Adrenal gland (tissue), 12 donors: ENCODE measurements around the gene SEPTIN12. TPM values are rescaled to one million over a fixed set of nuclear protein-coding genes. Genes with fewer than 3 reads are reported as not detected.

Source experiments
- DNase-seq, 7 donors: peaks; one replicate each; pipeline ENCODE4 v3.0.0-alpha.2; 2019 to 2020
- H3K27ac ChIP-seq, 5 donors: fragments of 200-600 bp; sonication (generic) in 4 of 5; 1 replicate in 3 of 5; 2 replicates in 2 of 5; pipeline versions ENCODE4 v1.5.1 to v1.8.0; 2016 to 2020; ENCODE audit warnings: mild to moderate bottlenecking in 1 of 5
- H3K27me3 ChIP-seq: fragments of 200-600 bp; 2 replicates; pipeline ENCODE4 v1.8.0; 2021
- H3K36me3 ChIP-seq, 2 donors: fragments of 200-600 bp; replicated peaks in 1 of 2; 1 replicate in 1 of 2; 2 replicates in 1 of 2; pipeline versions ENCODE4 v1.5.1 to v1.8.0; 2018 to 2022
- H3K4me1 ChIP-seq, 2 donors: fragments of 200-600 bp; replicated peaks in 1 of 2; 1 replicate in 1 of 2; 2 replicates in 1 of 2; pipeline versions ENCODE4 v1.5.1 to v1.8.0; 2018 to 2021
- H3K4me3 ChIP-seq, 4 donors: fragments of 200-600 bp; sonication (generic) in 3 of 4; one replicate each; pipeline ENCODE4 v1.5.1; 2016 to 2018
- H3K9me3 ChIP-seq, 3 donors: fragments of 200-600 bp; sonication (generic) in 1 of 3; replicated peaks in 1 of 3; 1 replicate in 2 of 3; 2 replicates in 1 of 3; pipeline versions ENCODE4 v1.5.1 to v1.8.0; 2016 to 2021
- POLR2A ChIP-seq, 2 donors: fragments of 450-650 bp; IDR thresholded peaks; one replicate each; pipeline ENCODE4 v1.6.1; 2017; ENCODE audit warnings: antibody characterized with exemption in 2 of 2, mild to moderate bottlenecking in 2 of 2, moderate library complexity in 1 of 2
- WGBS, 4 donors: extraction: QIAGEN DNeasy Blood & Tissue Kit in 2 of 4; methylation state at CpG; one replicate each; pipeline versions ENCODE4 v1.1.5 to v1.1.7; 2013 to 2017; 5-methylcytosine and 5-hydroxymethylcytosine counted together
- intact Hi-C, 2 donors: fragments of 100-400 bp; cut with DNase I; formaldehyde crosslinking; loops; one replicate each; pipeline versions ENCODE4 v1.14.1 to v1.15.0; 2022 to 2023
- polyA plus RNA-seq, 3 donors: library from polyadenylated mRNA; stranded (reverse); fragments of 200-250 nt in 2 of 3; fragments of 350-450 nt in 1 of 3; fragmentation: Illumina TruSeq in 1 of 3; extraction: RNeasy Lipid Tissue Mini Kit (QIAGEN cat#74804) in 1 of 3; gene quantifications; one replicate each; pipeline ENCODE4 v1.2.3, GENCODE V29; 2013 to 2014
- total RNA-seq, 9 donors: library from RNA; depleted of rRNA in 4 of 9; stranded (reverse); fragments of >200 nt in 4 of 9; fragments of 120-200 nt in 1 of 9; fragmentation: NEBNext Ultra II Directional in 1 of 9; extraction: Animal tissue kit (Norgen Biotek cat#: 25700) in 1 of 9; gene quantifications; one replicate each; pipeline versions ENCODE4 v1.1.0 to v1.2.4, GENCODE V29; 2013 to 2023
- TF ChIP-seq, protein P1 (sequence below), 6 experiments: fragments of 450-650 bp in 4 of 6; fragments of 200-600 bp in 2 of 6; sonication (generic) in 1 of 6; IDR thresholded peaks; 1 replicate in 5 of 6; 2 replicates in 1 of 6; pipeline versions ENCODE4 v1.5.1 to v1.8.0; 2016 to 2021; ENCODE audit warnings: antibody characterized with exemption in 6 of 6, mild to moderate bottlenecking in 2 of 6, moderate library complexity in 1 of 6
- donor health status: healthy with polysubstance abuse.
- donor health status: Bipolar disorder and iron deficiency.
- donor health status: DM: yes; HTN: yes; CAD: no.
- donor health status: DM: no; HTN: no; CAD: no.
- donor health status: DM: no; HTN: no; CAD: no.
- donor health status: DM: yes; HTN: yes; CAD: no.

Gene SEPTIN12
- total and polyA plus RNA-seq, 12 donors: 1.1 TPM; not detected in 11

DNA sequence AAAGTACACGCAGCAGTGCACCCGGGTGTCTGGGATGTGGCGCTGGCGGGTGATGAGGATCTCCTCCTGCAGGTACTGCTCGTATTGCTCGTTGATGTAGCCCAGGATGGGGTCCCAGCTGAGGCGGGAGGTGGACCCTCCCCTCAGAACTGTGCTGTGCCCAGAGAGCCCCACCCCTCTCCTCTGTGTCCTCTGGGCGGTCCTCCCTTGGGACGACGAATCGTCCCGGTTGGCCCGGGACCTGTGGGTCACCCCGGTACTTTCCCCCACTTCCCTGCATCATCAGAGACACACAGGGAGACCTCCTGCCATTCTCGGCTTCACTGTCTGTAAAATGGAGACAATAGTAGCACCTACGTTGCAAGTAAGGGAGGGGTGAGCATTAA lies 4.2 kb downstream of the SEPTIN12 start:
- TF ChIP-seq, protein P1, sequence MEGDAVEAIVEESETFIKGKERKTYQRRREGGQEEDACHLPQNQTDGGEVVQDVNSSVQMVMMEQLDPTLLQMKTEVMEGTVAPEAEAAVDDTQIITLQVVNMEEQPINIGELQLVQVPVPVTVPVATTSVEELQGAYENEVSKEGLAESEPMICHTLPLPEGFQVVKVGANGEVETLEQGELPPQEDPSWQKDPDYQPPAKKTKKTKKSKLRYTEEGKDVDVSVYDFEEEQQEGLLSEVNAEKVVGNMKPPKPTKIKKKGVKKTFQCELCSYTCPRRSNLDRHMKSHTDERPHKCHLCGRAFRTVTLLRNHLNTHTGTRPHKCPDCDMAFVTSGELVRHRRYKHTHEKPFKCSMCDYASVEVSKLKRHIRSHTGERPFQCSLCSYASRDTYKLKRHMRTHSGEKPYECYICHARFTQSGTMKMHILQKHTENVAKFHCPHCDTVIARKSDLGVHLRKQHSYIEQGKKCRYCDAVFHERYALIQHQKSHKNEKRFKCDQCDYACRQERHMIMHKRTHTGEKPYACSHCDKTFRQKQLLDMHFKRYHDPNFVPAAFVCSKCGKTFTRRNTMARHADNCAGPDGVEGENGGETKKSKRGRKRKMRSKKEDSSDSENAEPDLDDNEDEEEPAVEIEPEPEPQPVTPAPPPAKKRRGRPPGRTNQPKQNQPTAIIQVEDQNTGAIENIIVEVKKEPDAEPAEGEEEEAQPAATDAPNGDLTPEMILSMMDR (IDR thresholded peaks at IDR 0.05): no peak
- TF ChIP-seq POLR2A (IDR thresholded peaks at IDR 0.05): no peak
- Histone ChIP-seq H3K36me3 (no peaks in the 10 kb centered on the region), H3K4me1 (no peaks in the 10 kb centered on the region), H3K9me3 (no peaks in the 10 kb centered on the region), H3K27ac (no peak overlapping the region), H3K27me3 (no peaks in the 10 kb centered on the region), H3K4me3 (no peak overlapping the region)
- WGBS, 4 donors: 56 to 79% (median 75%) methylated on average over 2 to 16 of the region's 16 CpGs
- intact Hi-C loops: no loop called here
- DNase-seq: no peak

DNA sequence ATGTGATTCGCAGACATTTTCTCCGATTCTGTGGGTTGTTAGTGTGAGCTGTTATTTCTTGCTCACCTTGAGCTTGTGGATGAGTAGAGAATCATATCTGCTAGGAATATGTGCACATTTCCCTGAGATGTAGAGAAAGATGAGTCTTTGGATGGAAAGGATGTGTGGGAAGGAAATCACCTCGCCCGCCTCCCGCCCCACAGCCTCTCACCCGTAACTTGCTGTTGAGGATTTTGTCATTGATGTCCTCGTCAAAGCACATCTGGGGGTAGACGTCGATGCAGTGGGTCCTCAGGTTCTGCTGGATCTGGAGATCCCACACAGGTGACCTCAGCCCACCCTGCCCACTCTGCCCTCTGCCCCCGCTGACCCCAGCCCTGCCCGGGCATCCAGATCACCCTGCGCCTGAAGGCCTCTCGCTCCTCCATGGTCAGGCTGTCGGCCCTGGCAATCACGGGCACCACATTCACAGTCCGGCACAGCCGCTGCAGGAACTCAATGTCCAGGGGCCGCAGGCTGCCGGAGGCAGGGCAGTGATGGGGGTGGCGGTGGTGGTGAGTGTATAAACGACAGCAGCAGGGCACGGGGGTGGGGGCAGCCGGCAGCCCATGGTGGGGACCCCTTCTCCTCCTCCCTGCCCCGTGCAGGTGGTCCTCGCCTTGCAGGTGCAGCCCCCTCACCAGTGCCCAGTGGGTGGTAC lies 4.7 kb downstream of the SEPTIN12 start:
- DNase-seq: no peak
- H3K4me1 ChIP-seq: no peaks in the 10 kb centered on the region
- 88 to 90% (median 89%) methylated on average over 8 to 25 of the region's 25 CpGs for WGBS, 4 donors

DNA sequence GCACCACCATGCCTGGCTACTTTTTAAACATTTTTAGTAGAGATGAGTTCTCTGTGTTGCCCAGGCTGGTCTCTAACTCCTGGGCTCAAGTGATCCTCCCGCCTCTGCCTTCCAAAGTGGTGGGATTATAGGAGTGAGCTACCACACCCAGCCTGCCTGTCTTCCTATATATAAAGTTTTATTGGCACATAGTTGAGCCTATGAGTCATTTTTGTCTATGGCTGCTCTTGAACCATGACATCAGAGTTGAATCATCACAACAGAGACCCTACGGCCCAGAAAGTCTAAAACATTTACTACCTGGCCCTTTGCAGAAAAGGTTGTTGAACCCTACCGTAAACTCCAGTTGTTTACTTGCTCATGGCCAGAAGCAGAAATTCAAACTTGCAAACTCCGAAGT lies 7.9 kb downstream of the SEPTIN12 start:
- intact Hi-C loops: no loop called here
- no peak overlapping the region for H3K4me3 ChIP-seq

More for the DNA sequence above, 4.7 kb downstream of the SEPTIN12 start:
- TF ChIP-seq POLR2A (IDR thresholded peaks at IDR 0.05): no peak
- TF ChIP-seq, protein P1 (IDR thresholded peaks at IDR 0.05): no peak
- no peaks in the 10 kb centered on the region for H3K9me3 ChIP-seq
- H3K4me3 ChIP-seq: no peak overlapping the region
- intact Hi-C loops: no loop called here
- no peaks in the 10 kb centered on the region for H3K36me3 ChIP-seq
- no peak overlapping the region for H3K27ac ChIP-seq
- no peaks in the 10 kb centered on the region for H3K27me3 ChIP-seq

DNA sequence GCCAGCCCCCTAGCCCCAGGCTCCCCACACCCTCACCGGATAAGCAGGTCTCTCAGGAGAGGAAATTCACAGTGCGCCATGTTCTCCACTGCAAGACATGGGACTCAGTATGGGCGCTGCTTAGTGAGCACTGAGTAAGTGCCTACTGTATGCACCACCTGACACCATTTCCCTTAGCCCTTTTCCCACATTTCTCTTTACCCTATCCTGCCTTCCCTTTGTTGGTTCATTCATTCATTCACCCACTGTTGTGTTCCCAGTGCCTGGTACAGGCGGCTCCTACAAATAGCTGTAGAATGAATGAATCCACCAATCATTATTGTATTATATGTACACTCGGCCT lies 10.1 kb downstream of the SEPTIN12 start:
- no peaks in the 10 kb centered on the region for H3K4me1 ChIP-seq

More for the DNA sequence above, 7.9 kb downstream of the SEPTIN12 start:
- H3K36me3 ChIP-seq: no peaks in the 10 kb centered on the region
- no peak overlapping the region for H3K27ac ChIP-seq
- no peaks in the 10 kb centered on the region for H3K9me3 ChIP-seq
- DNase-seq: no peak
- no peaks in the 10 kb centered on the region for H3K27me3 ChIP-seq
- TF ChIP-seq POLR2A (IDR thresholded peaks at IDR 0.05): no peak
- TF ChIP-seq, protein P1 (IDR thresholded peaks at IDR 0.05): no peak
- WGBS, 4 donors: 82 to 85% (median 83%) methylated on average over 4 of the region's 4 CpGs
- no peaks in the 10 kb centered on the region for H3K4me1 ChIP-seq

More for the DNA sequence above, 10.1 kb downstream of the SEPTIN12 start:
- no peaks in the 10 kb centered on the region for H3K27me3 ChIP-seq
- H3K4me3 ChIP-seq: no peak overlapping the region
- H3K9me3 ChIP-seq: no peaks in the 10 kb centered on the region
- TF ChIP-seq, protein P1 (IDR thresholded peaks at IDR 0.05): no peak
- TF ChIP-seq POLR2A (IDR thresholded peaks at IDR 0.05): no peak
- H3K36me3 ChIP-seq: no peaks in the 10 kb centered on the region
- 75 to 87% (median 86%) methylated on average over 4 to 5 of the region's 5 CpGs for WGBS, 4 donors
- DNase-seq: no peak
- intact Hi-C loops: no loop called here
- no peak overlapping the region for H3K27ac ChIP-seq
